ENCODE measurements around the gene ACYP1.

DNA sequence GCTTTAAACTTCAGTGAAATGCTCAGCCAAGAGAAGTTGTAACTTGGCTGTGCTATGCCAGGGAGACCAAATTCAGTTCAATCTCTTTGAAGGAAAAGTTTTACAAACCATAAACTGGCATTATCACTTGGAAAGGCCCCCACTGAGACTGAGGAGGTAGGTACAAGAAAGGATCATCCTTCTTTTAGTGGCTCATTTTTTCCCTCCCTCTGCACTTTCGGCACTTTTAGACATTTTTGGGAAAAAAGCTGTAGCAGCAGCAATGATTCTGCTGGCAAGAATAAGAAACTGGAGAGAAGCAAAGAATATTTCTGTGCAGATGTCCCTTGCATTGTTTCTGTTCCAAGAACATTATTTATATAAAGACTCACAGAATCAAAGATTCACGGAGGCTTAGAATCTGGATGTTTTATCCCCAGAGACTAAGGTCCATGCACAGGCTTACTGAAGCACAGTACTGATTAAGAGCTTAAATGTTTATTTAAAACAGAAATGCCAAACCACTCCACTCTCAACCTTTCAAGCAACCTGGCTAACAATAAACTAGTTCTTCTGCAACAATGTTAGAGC is 17.9 kb upstream of the ACYP1 start:
- TF ChIP-seq, protein P1, sequence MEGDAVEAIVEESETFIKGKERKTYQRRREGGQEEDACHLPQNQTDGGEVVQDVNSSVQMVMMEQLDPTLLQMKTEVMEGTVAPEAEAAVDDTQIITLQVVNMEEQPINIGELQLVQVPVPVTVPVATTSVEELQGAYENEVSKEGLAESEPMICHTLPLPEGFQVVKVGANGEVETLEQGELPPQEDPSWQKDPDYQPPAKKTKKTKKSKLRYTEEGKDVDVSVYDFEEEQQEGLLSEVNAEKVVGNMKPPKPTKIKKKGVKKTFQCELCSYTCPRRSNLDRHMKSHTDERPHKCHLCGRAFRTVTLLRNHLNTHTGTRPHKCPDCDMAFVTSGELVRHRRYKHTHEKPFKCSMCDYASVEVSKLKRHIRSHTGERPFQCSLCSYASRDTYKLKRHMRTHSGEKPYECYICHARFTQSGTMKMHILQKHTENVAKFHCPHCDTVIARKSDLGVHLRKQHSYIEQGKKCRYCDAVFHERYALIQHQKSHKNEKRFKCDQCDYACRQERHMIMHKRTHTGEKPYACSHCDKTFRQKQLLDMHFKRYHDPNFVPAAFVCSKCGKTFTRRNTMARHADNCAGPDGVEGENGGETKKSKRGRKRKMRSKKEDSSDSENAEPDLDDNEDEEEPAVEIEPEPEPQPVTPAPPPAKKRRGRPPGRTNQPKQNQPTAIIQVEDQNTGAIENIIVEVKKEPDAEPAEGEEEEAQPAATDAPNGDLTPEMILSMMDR (conservative IDR thresholded peaks at IDR 0.05 in 1 of 2, IDR thresholded peaks at IDR 0.05 in 1 of 2; ENCODE audit: extremely low read depth in 1 of 2, insufficient read depth in 1 of 2, low read depth in 1 of 2, low read length in 2 of 2) = no peak
- TF ChIP-seq EZH2 (IDR thresholded peaks at IDR 0.05; ENCODE audit: borderline replicate concordance, low read length) = no peak

All from mammary epithelial cell (primary cell).